GM10266 (cell line): ENCODE results near the gene POLR2H.
"Not testable (repeated sequence)": the region's sequence is repeated elsewhere in the genome, so short reads cannot be mapped to it uniquely, and the experiment has no call there.

Experiments
- DNase-seq: peaks from one replicate; pipeline ENCODE4 v3.0.0; 2012; ENCODE audit errors: extremely low spot score
- TF ChIP-seq, protein P1 (sequence below): IDR thresholded peaks from 2 replicates; pipeline ENCODE4 v1.5.1; 2012; ENCODE audit warnings: mild to moderate bottlenecking, low read depth; ENCODE audit not compliant: control insufficient read depth, insufficient read depth; ENCODE audit errors: missing control alignments

The POLR2H gene

DNA sequence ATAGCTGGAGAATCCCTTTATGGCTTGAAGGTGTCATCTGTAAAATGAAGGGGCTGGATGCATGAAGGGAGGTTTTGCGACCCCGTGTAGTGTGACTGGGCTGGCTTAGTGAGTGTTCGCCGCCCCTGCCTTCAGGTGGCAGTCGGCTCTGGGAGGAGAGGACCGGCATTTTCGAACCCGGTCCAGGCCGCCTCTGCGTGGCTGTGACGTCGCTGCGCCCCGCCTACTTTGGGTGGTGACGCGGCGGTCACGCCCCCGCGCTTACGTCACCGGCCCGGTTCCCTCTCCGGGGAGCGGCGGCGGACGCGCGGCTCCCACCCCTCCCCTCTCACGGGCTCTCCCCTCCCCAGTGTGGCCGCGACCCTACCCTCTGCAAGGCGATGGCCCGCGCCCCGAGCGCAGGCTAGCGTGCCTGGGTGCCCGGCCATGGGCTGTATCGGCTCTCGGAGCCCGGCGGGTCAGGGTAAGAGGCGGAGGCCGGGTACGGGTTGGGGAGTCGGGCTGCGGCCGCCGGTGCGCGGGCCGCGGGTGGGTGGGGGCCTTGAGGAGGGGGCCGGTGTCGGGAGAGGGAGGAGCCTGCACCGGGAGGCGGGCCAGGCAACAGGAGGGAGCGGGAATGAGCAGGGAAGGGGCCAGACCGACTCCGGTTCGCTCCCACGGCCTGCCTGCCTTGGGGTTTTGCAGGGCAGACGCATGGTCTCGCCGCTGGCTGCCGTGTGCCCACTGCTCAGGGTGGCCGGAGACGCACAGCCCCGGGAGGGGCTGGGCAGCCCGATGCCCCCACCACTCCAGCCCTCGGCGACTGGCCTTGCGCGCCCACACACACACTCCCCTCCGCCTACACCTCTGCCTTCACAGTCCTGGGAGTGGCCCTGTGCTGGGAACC is 25.6 kb upstream of the POLR2H start:
- TF ChIP-seq, protein P1, sequence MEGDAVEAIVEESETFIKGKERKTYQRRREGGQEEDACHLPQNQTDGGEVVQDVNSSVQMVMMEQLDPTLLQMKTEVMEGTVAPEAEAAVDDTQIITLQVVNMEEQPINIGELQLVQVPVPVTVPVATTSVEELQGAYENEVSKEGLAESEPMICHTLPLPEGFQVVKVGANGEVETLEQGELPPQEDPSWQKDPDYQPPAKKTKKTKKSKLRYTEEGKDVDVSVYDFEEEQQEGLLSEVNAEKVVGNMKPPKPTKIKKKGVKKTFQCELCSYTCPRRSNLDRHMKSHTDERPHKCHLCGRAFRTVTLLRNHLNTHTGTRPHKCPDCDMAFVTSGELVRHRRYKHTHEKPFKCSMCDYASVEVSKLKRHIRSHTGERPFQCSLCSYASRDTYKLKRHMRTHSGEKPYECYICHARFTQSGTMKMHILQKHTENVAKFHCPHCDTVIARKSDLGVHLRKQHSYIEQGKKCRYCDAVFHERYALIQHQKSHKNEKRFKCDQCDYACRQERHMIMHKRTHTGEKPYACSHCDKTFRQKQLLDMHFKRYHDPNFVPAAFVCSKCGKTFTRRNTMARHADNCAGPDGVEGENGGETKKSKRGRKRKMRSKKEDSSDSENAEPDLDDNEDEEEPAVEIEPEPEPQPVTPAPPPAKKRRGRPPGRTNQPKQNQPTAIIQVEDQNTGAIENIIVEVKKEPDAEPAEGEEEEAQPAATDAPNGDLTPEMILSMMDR = no peak
- DNase-seq = peak; percentile 96

DNA sequence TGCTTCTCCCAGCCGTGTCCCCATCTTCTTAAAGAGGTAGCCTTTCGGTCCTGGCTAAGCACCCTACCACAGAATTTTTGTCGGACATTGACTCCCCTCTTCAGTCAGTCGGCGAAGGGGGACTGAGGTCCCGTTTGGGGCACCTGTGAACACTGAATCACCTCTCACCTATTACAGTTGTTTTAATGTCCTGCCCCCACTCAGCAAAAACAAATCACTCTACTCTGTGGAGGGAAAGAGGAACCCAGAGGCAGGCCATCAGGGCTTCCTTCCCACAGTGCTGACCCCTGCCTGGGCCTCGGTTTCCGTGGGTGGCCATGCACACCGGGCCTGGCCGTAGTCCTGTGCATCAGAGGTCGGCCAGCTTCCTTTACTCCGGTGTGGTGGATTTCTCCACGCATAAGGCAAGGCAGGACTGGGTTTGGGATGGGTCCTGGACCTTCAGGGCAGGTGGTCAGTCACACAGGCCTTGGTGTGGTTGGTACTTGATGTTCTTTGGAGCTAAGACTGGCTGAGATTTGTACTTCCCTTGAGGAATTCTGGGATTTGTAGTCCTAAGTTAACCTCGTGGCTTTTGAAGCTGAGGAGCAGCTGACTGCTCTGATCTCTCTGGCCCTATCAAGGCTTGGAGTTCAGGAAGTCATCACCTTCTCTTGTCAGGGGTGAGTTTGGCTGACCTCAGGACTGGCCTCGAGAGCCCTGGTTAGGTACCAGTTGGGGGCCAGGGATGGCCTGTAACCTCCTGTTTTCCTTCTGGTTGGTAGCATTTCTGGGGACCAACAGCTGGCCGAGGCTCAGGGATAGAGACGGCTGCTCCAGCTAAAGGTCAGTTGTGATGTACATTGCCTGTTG is 24.7 kb upstream of the POLR2H start:
- TF ChIP-seq, protein P1 = no peak
- DNase-seq = peak; percentile 86

GRCh38 chr3:184337399-184337714 is 24.2 kb upstream of the POLR2H start, which contains the start of gene FAM131A:
FAM131A (plus strand) TSS chr3:184337600; CDS start chr3:184337631, 31 bp downstream.
- TF ChIP-seq, protein P1 = no peak
- DNase-seq = no peak

- TF ChIP-seq, protein P1 = no peak
- no peak for DNase-seq
Measured at GRCh38 chr3:184337981-184338380, 23.5 kb upstream of the POLR2H start.

GRCh38 chr3:184338511-184338945 is 23.0 kb upstream of the POLR2H start:
- peak; percentile 61 for DNase-seq
- TF ChIP-seq, protein P1 = no peak

GRCh38 chr3:184339001-184339400 is 22.5 kb upstream of the POLR2H start:
- TF ChIP-seq, protein P1 = no peak
- DNase-seq = no peak

DNA sequence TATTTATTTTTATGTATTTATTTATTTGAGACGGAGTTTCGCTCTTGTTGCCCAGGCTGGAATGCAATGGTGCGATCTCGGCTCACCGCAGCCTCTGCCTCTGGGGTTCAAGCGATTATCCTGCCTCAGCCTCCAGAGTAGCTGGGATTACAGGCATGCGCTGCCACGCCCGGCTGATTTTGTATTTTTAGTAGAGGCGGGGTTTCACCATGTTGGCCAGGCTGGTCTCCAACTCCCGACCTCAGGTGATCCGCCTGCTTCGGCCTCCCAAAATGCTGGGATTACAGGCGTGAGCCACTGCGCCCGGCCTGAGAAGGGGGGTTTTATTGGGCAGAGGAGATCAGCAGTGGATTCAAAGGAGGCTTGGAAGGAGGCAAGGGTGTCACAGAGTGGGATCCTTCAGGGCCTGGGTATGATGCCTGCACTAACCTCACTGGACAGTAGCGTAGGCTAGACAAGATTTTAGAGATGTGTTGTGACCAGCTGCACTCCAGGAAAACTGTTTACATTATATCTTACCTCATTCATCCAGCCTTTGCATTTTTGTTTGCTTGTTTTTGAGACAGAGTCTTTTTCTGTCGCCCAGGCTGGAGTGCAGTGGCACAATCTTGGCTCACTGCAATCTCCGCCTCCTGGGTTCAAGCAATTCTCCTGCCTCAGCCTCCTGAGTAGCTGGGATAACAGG is 21.9 kb upstream of the POLR2H start:
- DNase-seq = not testable (repeated sequence)
